ENCODE data around the gene DPPA4.

GRCh38 chr3:109375975-109376374, 38.6 kb upstream of the DPPA4 start:
- TF ChIP-seq, protein P1, sequence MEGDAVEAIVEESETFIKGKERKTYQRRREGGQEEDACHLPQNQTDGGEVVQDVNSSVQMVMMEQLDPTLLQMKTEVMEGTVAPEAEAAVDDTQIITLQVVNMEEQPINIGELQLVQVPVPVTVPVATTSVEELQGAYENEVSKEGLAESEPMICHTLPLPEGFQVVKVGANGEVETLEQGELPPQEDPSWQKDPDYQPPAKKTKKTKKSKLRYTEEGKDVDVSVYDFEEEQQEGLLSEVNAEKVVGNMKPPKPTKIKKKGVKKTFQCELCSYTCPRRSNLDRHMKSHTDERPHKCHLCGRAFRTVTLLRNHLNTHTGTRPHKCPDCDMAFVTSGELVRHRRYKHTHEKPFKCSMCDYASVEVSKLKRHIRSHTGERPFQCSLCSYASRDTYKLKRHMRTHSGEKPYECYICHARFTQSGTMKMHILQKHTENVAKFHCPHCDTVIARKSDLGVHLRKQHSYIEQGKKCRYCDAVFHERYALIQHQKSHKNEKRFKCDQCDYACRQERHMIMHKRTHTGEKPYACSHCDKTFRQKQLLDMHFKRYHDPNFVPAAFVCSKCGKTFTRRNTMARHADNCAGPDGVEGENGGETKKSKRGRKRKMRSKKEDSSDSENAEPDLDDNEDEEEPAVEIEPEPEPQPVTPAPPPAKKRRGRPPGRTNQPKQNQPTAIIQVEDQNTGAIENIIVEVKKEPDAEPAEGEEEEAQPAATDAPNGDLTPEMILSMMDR (IDR thresholded peaks at IDR 0.05) = no peak
- TF ChIP-seq ZFX (IDR thresholded peaks at IDR 0.05; ENCODE audit: borderline replicate concordance) = no peak

Measured in 22Rv1 (cell line).